ENCODE data around the gene GHR.

DNA sequence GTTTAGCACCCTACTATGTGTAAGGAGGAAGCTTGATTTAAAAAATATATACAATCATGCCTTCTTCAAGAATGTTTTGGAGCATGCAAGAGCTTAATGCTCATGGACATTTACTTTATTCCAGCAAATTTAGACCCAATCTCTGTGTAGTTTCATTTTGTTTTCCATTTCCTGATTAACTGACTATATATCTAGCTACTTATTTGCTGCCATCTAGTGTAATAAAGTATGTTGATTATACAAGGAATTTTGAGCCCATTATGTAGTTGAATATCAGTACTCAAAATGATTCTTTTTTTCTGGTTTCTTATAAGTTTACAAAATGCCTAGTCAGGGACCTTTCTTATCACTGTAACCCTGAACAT, 233.4 kb downstream of the GHR start:
- TF ChIP-seq POLR2AphosphoS5 (IDR thresholded peaks at IDR 0.05; ENCODE audit: borderline replicate concordance, low read depth, low read length) (no peak), EZH2 (IDR thresholded peaks at IDR 0.05) (no peak)

Measured in SK-N-MC (cell line).